DMS153 treated with DMSO at 0.1 percent for 48 hours (cell line): ENCODE results near the gene SCN2A.
A peak's percentile ranks its signal among the peaks of the same experiment; 100 is the strongest.

ENCODE experiments used
- DNase-seq: peaks from one replicate; lab custom pipeline; 2025; ENCODE audit not compliant: unreplicated experiment; lab: John Stamatoyannopoulos, UW

Gene SCN2A

DNA sequence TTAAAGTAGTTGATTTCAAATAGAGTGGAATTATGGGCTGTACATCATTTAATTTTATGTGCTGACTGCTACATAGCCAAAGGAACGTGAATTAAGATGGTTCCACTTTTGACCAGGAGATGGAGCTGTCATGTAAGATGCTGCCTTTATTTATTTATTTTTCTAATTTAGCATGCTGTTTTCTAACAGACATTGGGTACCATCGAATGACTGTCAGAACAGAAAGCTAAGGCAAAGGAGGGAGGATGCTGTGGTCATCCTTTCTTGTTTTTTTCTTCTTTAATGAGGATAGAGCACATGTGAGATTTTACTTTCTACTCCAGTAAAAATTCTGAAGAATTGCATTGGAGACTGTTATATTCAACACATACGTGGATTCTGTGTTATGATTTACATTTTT lies at the start of gene SCN2A:
TSS of gene SCN2A (plus strand) at position 185 of the 400 bp plus-strand sequence. CDS start 56,410 bp downstream, outside the sequence.
- DNase-seq, result peak; percentile 81

DNA sequence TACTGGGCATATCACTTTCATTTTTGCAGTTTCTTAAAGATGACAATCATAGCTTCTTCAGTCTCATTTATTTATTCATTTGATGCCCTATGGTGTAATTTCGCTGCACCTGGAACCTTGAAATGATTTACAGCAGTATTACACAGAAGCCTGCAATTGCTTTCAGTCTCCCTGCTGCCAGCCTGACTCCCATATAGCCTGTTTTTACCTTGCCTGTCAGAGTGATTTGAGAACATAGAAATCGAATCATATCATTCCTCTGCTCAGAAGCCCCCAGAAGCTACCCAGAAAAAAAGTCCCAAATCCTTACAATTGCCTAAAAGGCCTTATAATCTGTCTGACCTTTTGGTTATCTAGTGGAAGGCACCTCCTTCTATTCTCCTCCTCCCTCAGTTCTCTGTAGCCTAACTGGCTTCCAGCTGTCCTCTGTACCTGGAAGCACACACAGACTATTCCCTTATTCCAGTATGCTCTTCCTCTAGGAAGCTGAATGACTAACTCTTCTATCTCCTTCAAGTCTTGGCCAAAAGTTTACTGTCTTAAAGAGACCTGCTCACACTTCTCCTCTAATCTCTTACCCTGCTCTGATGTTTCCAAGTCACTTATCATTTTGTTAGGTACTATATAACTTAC lies 48.0 kb upstream of the SCN2A start:
- DNase-seq, result no peak

GRCh38 chr2:165192729-165193128 lies 46.5 kb upstream of the SCN2A start:
- no peak for DNase-seq

DNA sequence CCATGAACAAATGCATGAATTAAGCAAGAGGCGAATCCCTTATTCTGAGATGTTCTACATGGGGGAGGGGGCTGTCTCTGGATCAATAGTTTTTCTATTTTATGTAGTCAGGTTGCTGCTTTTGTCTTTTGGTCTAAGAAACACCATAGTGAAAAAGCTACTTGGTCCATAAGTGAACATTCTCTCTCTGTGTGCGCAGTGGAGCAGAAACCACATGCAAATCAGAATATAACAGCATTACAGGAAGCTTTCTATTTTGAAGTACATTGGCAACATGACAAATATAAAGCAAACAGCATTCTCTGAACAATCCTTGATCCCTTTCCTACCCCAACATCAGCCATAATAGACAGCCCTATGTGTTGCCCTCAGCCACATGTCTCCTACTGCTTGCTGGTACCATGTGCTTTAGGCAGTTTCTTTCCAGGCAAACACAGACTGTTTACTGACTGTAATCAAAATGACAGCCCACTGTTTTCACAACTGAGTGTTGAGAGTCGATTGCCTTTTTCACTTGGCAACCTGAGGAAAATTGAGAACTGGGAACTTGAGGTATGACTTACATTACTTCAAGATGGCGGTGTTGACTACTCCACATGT lies 45.9 kb upstream of the SCN2A start:
- peak; percentile 97 for DNase-seq

DNA sequence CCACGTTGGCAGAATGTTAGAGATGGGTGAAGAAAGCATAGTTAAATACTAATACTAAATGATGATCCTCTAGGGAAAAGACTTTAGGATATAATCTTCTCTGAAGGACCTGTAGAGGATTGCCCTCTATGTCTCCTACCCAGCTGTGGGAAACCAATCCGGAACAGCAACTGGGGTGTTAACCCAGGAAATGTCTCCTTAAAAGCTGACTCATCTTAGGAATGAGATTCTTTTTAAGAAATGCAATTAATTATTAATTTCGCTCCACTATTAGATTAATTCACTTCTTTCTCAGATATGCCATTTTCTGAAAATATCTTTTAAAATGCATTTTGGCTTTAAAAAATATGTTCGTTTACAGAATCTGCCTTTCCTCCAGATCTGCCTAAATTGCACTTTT lies 42.8 kb upstream of the SCN2A start:
- DNase-seq, result no peak

DNA sequence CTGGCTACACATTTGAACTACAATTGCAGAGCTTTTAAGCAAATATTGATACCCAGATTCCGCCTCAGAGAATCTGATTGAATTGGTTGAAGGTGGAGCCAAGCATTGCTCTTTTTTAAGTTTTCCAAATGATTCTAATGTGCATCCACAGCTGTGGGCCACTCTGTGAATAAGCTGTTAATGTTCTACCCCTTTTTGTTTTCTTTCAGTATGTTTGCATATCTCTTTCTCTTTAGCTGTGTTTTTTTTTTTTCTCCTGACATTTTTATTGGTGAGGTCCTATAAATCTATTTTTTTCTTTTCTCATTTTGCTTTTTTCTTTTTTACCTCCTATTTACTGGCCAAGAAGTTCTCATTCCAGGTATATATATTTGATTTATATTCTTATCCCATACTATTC lies 41.9 kb upstream of the SCN2A start:
- DNase-seq, result no peak

GRCh38 chr2:165198181-165198580 lies 41.0 kb upstream of the SCN2A start:
- no peak for DNase-seq

GRCh38 chr2:165202239-165202638 lies 37.0 kb upstream of the SCN2A start:
- no peak for DNase-seq

GRCh38 chr2:165203689-165204559 lies 35.3 kb upstream of the SCN2A start, which contains the start of gene SCN3A:
SCN3A (minus strand) TSS chr2:165204050; CDS start chr2:165176394, 27,656 bp downstream.
- peak; percentile 86 for DNase-seq

DNA sequence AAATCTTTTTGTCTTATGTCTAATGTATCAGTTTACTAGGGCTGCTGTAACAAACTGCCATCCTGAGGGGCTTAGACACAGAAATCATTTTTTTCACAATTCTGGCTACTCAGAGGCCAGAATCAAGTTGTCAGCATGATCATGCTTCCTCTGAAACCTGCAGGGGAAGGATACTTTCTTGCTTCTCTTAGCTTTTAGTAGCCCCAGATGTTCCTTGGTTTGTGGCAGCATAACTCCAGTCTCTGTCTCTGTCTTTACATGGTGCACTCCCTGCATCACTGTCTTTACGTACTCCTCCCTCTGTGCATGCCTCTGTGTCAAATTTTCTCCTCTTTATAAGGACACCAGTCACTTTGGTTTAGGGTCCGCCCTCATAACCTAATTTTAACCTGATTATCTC lies 33.3 kb upstream of the SCN2A start:
- no peak for DNase-seq

DNA sequence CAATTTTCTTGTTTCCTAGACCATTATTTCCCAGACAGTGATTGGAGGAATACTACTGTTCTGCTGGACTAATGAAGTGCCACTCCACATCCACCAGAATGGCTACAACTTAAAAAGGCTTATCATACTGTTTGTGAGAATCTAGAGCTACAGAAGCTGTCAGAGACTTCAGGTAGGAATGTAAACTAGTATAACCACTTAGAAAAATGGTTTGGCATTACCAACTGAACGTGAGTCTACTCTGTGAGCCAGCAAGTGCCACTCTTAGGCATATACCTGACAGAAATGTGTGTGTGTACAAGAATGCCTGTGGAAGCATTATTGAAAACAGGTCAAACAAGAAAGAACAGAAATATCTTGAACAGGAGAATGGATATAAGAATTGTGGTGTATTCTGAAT lies 31.1 kb upstream of the SCN2A start:
- DNase-seq, result no peak

DNA sequence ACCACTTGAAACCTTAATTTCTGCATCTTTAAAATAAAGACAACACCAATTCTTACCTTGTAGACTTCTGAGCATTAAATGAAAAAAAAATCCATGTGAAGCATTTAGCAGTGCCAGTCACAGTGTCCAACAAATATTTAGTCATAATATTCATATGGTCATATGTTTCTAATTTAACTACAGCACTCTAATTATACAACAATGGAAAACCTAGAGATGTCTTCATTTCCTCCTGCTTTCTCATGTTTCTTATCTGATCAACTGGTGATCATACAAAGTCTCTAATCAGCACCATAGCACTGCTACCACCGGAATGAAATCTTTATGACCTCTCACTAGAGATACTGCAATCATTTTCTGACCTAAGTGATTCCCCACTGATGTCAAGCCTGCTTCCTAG lies 25.1 kb upstream of the SCN2A start:
- no peak for DNase-seq

- DNase-seq, result no peak
Observed at GRCh38 chr2:165219481-165219880, 19.7 kb upstream of the SCN2A start.

GRCh38 chr2:165224941-165225340 lies 14.3 kb upstream of the SCN2A start:
- no peak for DNase-seq

GRCh38 chr2:165227571-165227970 lies 11.6 kb upstream of the SCN2A start:
- no peak for DNase-seq

- DNase-seq, result no peak
Observed at GRCh38 chr2:165237056-165237455, 2.2 kb upstream of the SCN2A start.

DNA sequence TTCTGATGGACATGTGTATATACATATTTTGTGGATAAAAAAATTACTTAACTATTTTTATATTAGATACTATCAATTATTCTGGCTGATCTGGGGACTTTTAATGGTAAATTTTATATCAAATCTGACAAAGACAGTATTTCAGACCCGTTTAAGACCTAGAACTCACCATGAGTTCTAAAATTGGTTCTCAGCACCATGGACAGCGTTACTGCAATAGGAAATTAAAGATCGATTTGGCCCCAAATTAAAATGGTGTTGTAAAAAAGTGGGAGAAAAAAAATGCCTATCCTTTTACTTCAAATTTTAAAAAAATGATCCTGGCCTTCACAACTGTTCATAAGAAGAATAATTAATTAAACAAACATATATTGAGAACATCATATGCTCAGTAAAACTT lies 919 bp upstream of the SCN2A start:
- no peak for DNase-seq

- DNase-seq, result no peak
Observed at GRCh38 chr2:165239856-165240515, 772 bp downstream of the SCN2A start.

DNA sequence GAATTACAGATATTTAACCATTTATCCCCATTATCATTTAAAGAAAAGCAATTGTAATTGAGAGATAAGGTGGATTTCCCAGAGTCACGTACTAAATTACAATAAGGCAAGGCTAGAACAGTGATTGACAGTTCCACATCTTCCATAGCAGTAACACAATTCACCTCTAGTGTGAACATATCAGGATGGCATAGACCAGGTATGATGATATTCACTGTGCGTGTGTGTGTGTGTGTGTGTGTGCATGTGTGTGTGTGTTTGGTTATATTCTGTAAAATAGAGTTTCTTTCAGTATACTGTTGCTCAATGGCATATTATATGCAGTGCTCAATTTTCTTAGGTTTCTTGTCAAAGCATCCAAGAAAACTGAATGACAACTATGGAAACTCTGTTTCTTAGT lies 1.7 kb downstream of the SCN2A start:
- no peak for DNase-seq

- DNase-seq, result no peak
Observed at GRCh38 chr2:165245081-165245793, 6.0 kb downstream of the SCN2A start.

DNA sequence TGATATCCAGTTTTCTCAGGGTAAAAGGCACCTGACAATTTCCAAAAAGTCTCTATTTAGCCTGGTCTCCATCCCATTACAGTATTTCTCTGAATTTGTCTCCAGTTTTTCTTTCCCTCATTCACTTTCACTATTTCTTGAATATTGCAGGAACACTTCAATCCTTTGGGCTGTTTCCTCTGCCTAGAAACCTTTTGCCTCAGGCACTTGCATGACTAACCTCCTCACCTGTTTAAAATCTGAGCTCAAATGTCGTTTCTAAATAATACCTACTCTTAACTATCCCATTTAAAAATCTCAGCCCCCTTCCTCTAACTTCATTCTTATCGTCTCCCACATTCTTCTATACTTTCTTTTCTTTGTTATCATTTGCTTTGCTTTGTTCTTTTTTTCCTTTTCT lies 9.0 kb downstream of the SCN2A start:
- DNase-seq, result no peak
